H1 (cell line): ENCODE results near the gene NID2. TPM values are rescaled to one million over a fixed set of nuclear protein-coding genes. Genes with fewer than 3 reads are reported as not detected.

Experiments
- CTCF ChIA-PET: fragments of 300-600 bp; sonication (Branson Sonifier 250); formaldehyde crosslinking; loops from one replicate; lab custom pipeline; 2021; ENCODE audit not compliant: partially characterized antibody; lab: Charles Lee
- POLR2A ChIA-PET: fragments of 300-600 bp; sonication (Branson Sonifier 250); formaldehyde crosslinking; loops from one replicate; lab custom pipeline; 2021; ENCODE audit warnings: inconsistent platforms; ENCODE audit not compliant: partially characterized antibody; lab: Charles Lee
- DNase-seq, 2 experiments: peaks; one replicate each; pipeline versions ENCODE4 v3.0.0 to v3.0.0-alpha.2; 2010 to 2022; ENCODE audit warnings: low spot score in 2 of 2, low read depth in 1 of 2, mixed read lengths in 1 of 2
- FAIRE-seq: peaks from 2 replicates; lab custom pipeline; 2011; peaks lifted over from hg19 to GRCh38; lab: Jason Lieb, UNC
- H2AFZ ChIP-seq: 2 replicates; pipeline ENCODE4 v1.8.1; 2012; ENCODE audit warnings: low read length, inconsistent platforms
- H2AK5ac ChIP-seq: 2 replicates; pipeline ENCODE4 v1.6.1; 2013; ENCODE audit warnings: low read depth, low read length
- H2BK120ac ChIP-seq: replicated peaks from 2 replicates; pipeline ENCODE3; 2013; ENCODE audit warnings: low read depth, low read length, inconsistent platforms
- H2BK12ac ChIP-seq: 2 replicates; pipeline ENCODE4 v1.6.1; 2013; ENCODE audit warnings: low read depth, low read length
- H2BK15ac ChIP-seq: 2 replicates; pipeline ENCODE4 v1.6.1; 2013; ENCODE audit warnings: low read length
- H2BK20ac ChIP-seq: 2 replicates; pipeline ENCODE4 v1.6.1; 2013; ENCODE audit warnings: low read length
- H2BK5ac ChIP-seq: 2 replicates; pipeline ENCODE4 v1.6.1; 2013; ENCODE audit warnings: low read depth, low read length
- H3K14ac ChIP-seq: 2 replicates; pipeline ENCODE4 v1.6.1; 2013; ENCODE audit warnings: inconsistent platforms; ENCODE audit not compliant: insufficient read length
- H3K18ac ChIP-seq: 2 replicates; pipeline ENCODE4 v1.6.1; 2013; ENCODE audit warnings: low read length; ENCODE audit errors: extremely low read depth
- H3K23ac ChIP-seq: 2 replicates; pipeline ENCODE4 v1.6.1; 2013; ENCODE audit warnings: inconsistent platforms; ENCODE audit not compliant: insufficient read length
- H3K23me2 ChIP-seq: 2 replicates; pipeline ENCODE4 v1.6.1; 2013; ENCODE audit warnings: low read depth, low read length
- H3K27ac ChIP-seq: 2 replicates; pipeline ENCODE4 v1.6.1; 2011; ENCODE audit warnings: low read depth, low read length, inconsistent platforms
- H3K27me3 ChIP-seq, 4 experiments: replicated peaks in 1 of 4; 1 replicate in 1 of 4; 2 replicates in 3 of 4; pipeline versions ENCODE4 v1.6.1 to v1.8.1; 2011 to 2013; ENCODE audit warnings: low read length in 3 of 4, mild to moderate bottlenecking in 3 of 4, inconsistent platforms in 2 of 4, mixed read lengths in 2 of 4, moderate library complexity in 1 of 4; ENCODE audit not compliant: control insufficient read depth in 3 of 4, insufficient read depth in 3 of 4; ENCODE audit errors: extremely low read depth in 1 of 4
- H3K36me3 ChIP-seq, 4 experiments: 2 replicates each; pipeline versions ENCODE4 v1.6.1 to v1.8.1; 2011 to 2013; ENCODE audit warnings: mild to moderate bottlenecking in 4 of 4, low read length in 3 of 4, moderate library complexity in 2 of 4, control low read depth in 1 of 4, inconsistent platforms in 1 of 4; ENCODE audit not compliant: insufficient read depth in 4 of 4, control insufficient read depth in 2 of 4
- H3K4ac ChIP-seq: replicated peaks from 2 replicates; pipeline ENCODE3; 2013; ENCODE audit warnings: low read length, low read depth, mixed read lengths, inconsistent platforms; ENCODE audit not compliant: insufficient read length
- H3K4me1 ChIP-seq, 4 experiments: replicated peaks in 1 of 4; 1 replicate in 1 of 4; 2 replicates in 3 of 4; pipeline versions ENCODE4 v1.6.1 to v1.8.1; 2011 to 2013; ENCODE audit warnings: low read length in 3 of 4, inconsistent platforms in 2 of 4, mixed read lengths in 1 of 4; ENCODE audit not compliant: insufficient read depth in 4 of 4, control insufficient read depth in 3 of 4
- H3K4me2 ChIP-seq, 2 experiments: 2 replicates each; pipeline versions ENCODE4 v1.6.1 to v1.8.1; 2011 to 2013; ENCODE audit warnings: low read depth in 2 of 2, low read length in 2 of 2, control low read depth in 1 of 2, inconsistent platforms in 1 of 2, mild to moderate bottlenecking in 1 of 2; ENCODE audit not compliant: insufficient read depth in 1 of 2
- H3K4me3 ChIP-seq, 4 experiments: fragments of 200-600, 300-600 bp in 1 of 4; sonication (generic), shearing (Covaris generic), sonication (Bioruptor Twin) in 1 of 4; 2 replicates each; pipeline versions ENCODE4 v1.5.1 to v1.8.1; 2011 to 2016; ENCODE audit warnings: low read length in 4 of 4, low read depth in 3 of 4, control low read depth in 2 of 4, inconsistent platforms in 2 of 4, mild to moderate bottlenecking in 2 of 4, mixed read lengths in 1 of 4, moderate library complexity in 1 of 4; ENCODE audit not compliant: insufficient read depth in 2 of 4; ENCODE audit errors: extremely low read depth in 1 of 4
- H3K56ac ChIP-seq: replicated peaks from 2 replicates; pipeline ENCODE3; 2013; ENCODE audit warnings: low read depth, mild to moderate bottlenecking, mixed read lengths, low read length, inconsistent platforms; ENCODE audit not compliant: insufficient read length
- H3K79me1 ChIP-seq: 2 replicates; pipeline ENCODE4 v1.6.1; 2013; ENCODE audit warnings: low read depth, low read length, control low read depth
- H3K79me2 ChIP-seq, 2 experiments: 2 replicates each; pipeline versions ENCODE4 v1.6.1 to v1.8.1; 2012 to 2013; ENCODE audit warnings: low read length in 2 of 2, mild to moderate bottlenecking in 2 of 2, inconsistent platforms in 1 of 2; ENCODE audit not compliant: insufficient read depth in 2 of 2, control insufficient read depth in 1 of 2
- H3K9ac ChIP-seq, 4 experiments: replicated peaks in 1 of 4; 1 replicate in 1 of 4; 2 replicates in 3 of 4; pipeline versions ENCODE4 v1.6.1 to v1.8.1; 2011 to 2013; ENCODE audit warnings: low read depth in 3 of 4, low read length in 3 of 4, control low read depth in 2 of 4, mild to moderate bottlenecking in 2 of 4, moderate library complexity in 2 of 4, inconsistent platforms in 1 of 4; ENCODE audit errors: extremely low read depth in 1 of 4
- H3K9me3 ChIP-seq, 2 experiments: 2 replicates each; pipeline versions ENCODE4 v1.6.1 to v1.8.1; 2012 to 2013; ENCODE audit warnings: mild to moderate bottlenecking in 2 of 2, moderate library complexity in 2 of 2, control low read depth in 1 of 2, inconsistent platforms in 1 of 2, low read depth in 1 of 2, low read length in 1 of 2, mixed read lengths in 1 of 2; ENCODE audit not compliant: insufficient read depth in 2 of 2
- H4K20me1 ChIP-seq, 2 experiments: replicated peaks in 1 of 2; 2 replicates each; pipeline versions ENCODE3 to v1.8.1; 2011 to 2013; ENCODE audit warnings: inconsistent platforms in 2 of 2, low read length in 2 of 2, mild to moderate bottlenecking in 1 of 2; ENCODE audit not compliant: insufficient read depth in 2 of 2, control insufficient read depth in 1 of 2
- H4K5ac ChIP-seq: 2 replicates; pipeline ENCODE4 v1.6.1; 2013; ENCODE audit warnings: low read length, low read depth, mixed read lengths, inconsistent platforms; ENCODE audit not compliant: insufficient read length
- H4K8ac ChIP-seq: 2 replicates; pipeline ENCODE4 v1.8.0; 2013; ENCODE audit warnings: mild to moderate bottlenecking, moderate library complexity, low read length, inconsistent platforms; ENCODE audit not compliant: insufficient read depth; ENCODE audit errors: extremely low read depth
- H4K91ac ChIP-seq: replicated peaks from 2 replicates; pipeline ENCODE3; 2013; ENCODE audit warnings: low read length, mixed read lengths, inconsistent platforms; ENCODE audit not compliant: insufficient read length
- BCL11A ChIP-seq, 2 experiments: IDR thresholded peaks; one replicate each; pipeline ENCODE4 v1.6.1; 2011; ENCODE audit warnings: low read depth in 2 of 2, low read length in 2 of 2, mild to moderate bottlenecking in 2 of 2
- CTCF ChIP-seq, 3 experiments: IDR thresholded peaks; 1 replicate in 2 of 3; 2 replicates in 1 of 3; pipeline versions ENCODE4 v1.5.1 to v1.6.1; 2011; ENCODE audit warnings: low read length in 3 of 3, mild to moderate bottlenecking in 3 of 3, inconsistent platforms in 2 of 3, low read depth in 1 of 3, moderate library complexity in 1 of 3; ENCODE audit not compliant: insufficient read depth in 1 of 3; ENCODE audit errors: control extremely low read depth in 1 of 3
- MAX ChIP-seq: IDR thresholded peaks from 2 replicates; pipeline ENCODE4 v1.6.1; 2012; ENCODE audit warnings: inconsistent platforms
- NRF1 ChIP-seq: IDR thresholded peaks from 2 replicates; pipeline ENCODE4 v1.6.1; 2011; ENCODE audit warnings: mild to moderate bottlenecking, low read depth, low read length, improper control_type of control experiment
- RFX5 ChIP-seq: IDR thresholded peaks from 2 replicates; pipeline ENCODE4 v1.6.1; 2011; ENCODE audit warnings: low read depth, low read length, improper control_type of control experiment, borderline replicate concordance
- RXRA ChIP-seq: IDR thresholded peaks from 2 replicates; pipeline ENCODE4 v1.6.1; 2011; ENCODE audit warnings: low read depth, mild to moderate bottlenecking, low read length, moderate library complexity; ENCODE audit not compliant: insufficient read depth
- SP1 ChIP-seq: IDR thresholded peaks from 2 replicates; pipeline ENCODE4 v1.6.1; 2011; ENCODE audit warnings: low read depth, low read length
- YY1 ChIP-seq: IDR thresholded peaks from 2 replicates; pipeline ENCODE4 v1.6.1; 2011; ENCODE audit warnings: low read depth, mild to moderate bottlenecking, low read length
- WGBS, 2 experiments: shearing (Covaris generic) in 1 of 2; methylation state at CpG; one replicate each; pipeline versions ENCODE4 v1.1.6 to v1.1.7; 2013 to 2015; ENCODE audit warnings: low lambda C conversion rate in 2 of 2, mixed read lengths in 2 of 2, inconsistent platforms in 1 of 2, low coverage in 1 of 2, missing lambda C conversion rate in 1 of 2; ENCODE audit not compliant: insufficient replicate concordance in 2 of 2, insufficient coverage in 1 of 2, insufficient read length in 1 of 2; ENCODE audit errors: extremely low coverage in 1 of 2, missing lambda C conversion rate in 1 of 2; 5-methylcytosine and 5-hydroxymethylcytosine counted together
- polyA plus RNA-seq, 7 experiments: library from polyadenylated mRNA; depleted of rRNA in 3 of 7; stranded (reverse) in 5 of 7; unstranded in 2 of 7; fragments of >200 nt in 5 of 7; fragments of 200-250 nt in 2 of 7; gene quantifications; 1 replicate in 5 of 7; 2 replicates in 1 of 7; 4 replicates in 1 of 7; pipeline versions ENCODE4 v1.2.1 to v1.2.3, GENCODE V29; 2011 to 2013; ENCODE audit warnings: missing spikeins in 2 of 7, mixed read lengths in 2 of 7
- total RNA-seq: library from RNA; stranded (reverse); fragmentation: NEBNext Ultra II Directional; extraction: Animal tissue kit (Norgen Biotek cat#: 25700); gene quantifications from 2 replicates; pipeline ENCODE4 v1.2.1, GENCODE V29; 2021

Gene NID2
- total and polyA plus RNA-seq, 2 of the 8 experiments (the other 6 are each of a cell fraction or from before 2014, with no cell fraction given): 6.1 to 12.6 TPM

GRCh38 chr14:51999084-51999483 lies 69.8 kb downstream of the NID2 start:
- no peak overlapping the region for H3K18ac ChIP-seq
- no peaks in the 10 kb centered on the region for H3K27me3 ChIP-seq
- H4K91ac ChIP-seq: no peak overlapping the region
- H3K23me2 ChIP-seq: no peaks in the 10 kb centered on the region
- no peak overlapping the region for H3K4ac ChIP-seq
- peaks cover 0 to 3% (median 0%) of the 10 kb centered on the region in 4 experiments; a peak in 1 of 7 replicates for H3K4me1 ChIP-seq
- peaks cover 2% of the 10 kb centered on the region for H3K79me1 ChIP-seq
- H2AFZ ChIP-seq: no peak overlapping the region
- no peak overlapping the region for H2BK20ac ChIP-seq
- H2BK15ac ChIP-seq: no peak overlapping the region
- no peak overlapping the region for H3K14ac ChIP-seq
- H3K9me3 ChIP-seq: no peaks in the 10 kb centered on the region
- H4K5ac ChIP-seq: no peak overlapping the region
- H3K9ac ChIP-seq: no peak overlapping the region; a peak in 1 of 7 replicates
- no peak overlapping the region for H2BK12ac ChIP-seq
- no peak overlapping the region for H3K27ac ChIP-seq
- DNase-seq (no peak), FAIRE-seq (no peak)
- no peak overlapping the region for H2BK5ac ChIP-seq
- H2AK5ac ChIP-seq: no peak overlapping the region
- H3K23ac ChIP-seq: no peak overlapping the region
- H2BK120ac ChIP-seq: no peak overlapping the region
- peaks cover 2 to 6% of the 10 kb centered on the region in 2 experiments for H4K20me1 ChIP-seq
- H3K79me2 ChIP-seq: peaks cover 0 to 34% of the 10 kb centered on the region in 2 experiments; a peak in 2 of 4 replicates
- H3K4me2 ChIP-seq: no peak overlapping the region
- no peak overlapping the region for H4K8ac ChIP-seq
- H3K4me3 ChIP-seq: no peak overlapping the region
- TF ChIP-seq SP1 (no peak), YY1 (no peak), RFX5 (no peak), RXRA (no peak), CTCF (IDR thresholded peaks at IDR 0.05; ENCODE audit: control extremely low read depth in 1 of 3, insufficient read depth in 1 of 3, low read depth in 1 of 3, low read length in 3 of 3) (no peak), NRF1 (no peak), MAX (no peak), BCL11A (IDR thresholded peaks at IDR 0.05; ENCODE audit: low read depth in 2 of 2, low read length in 2 of 2) (no peak)
- ChIA-PET POLR2A (no interaction called here), CTCF (interaction anchor here (0.6 to 1.8 kb wide), 3 partner anchors 11 to 274 kb away, joined by 3 to 5 read pairs (median 3); no protein-coding TSS in a partner anchor)
- WGBS, 2 experiments: 91% methylated on average over 2 of the region's 2 CpGs; no CpG with 5 or more reads in 1 of the 2 experiments
- peaks cover 25 to 89% (median 51%) of the 10 kb centered on the region in 4 experiments for H3K36me3 ChIP-seq
- no peak overlapping the region for H3K56ac ChIP-seq
